Stimulated activated CD8-positive, alpha-beta memory T cell treated with anti-CD3 and anti-CD28 coated beads, Interleukin-15, amount 100 ng/mL, for 24 hours (primary cell): Measurements from ENCODE around the gene SAYSD1.

ENCODE experiments used
- DNase-seq: peaks from one replicate; pipeline ENCODE4 v3.0.0-alpha.2; 2020; ENCODE audit warnings: low read depth

SAYSD1 gene

DNA sequence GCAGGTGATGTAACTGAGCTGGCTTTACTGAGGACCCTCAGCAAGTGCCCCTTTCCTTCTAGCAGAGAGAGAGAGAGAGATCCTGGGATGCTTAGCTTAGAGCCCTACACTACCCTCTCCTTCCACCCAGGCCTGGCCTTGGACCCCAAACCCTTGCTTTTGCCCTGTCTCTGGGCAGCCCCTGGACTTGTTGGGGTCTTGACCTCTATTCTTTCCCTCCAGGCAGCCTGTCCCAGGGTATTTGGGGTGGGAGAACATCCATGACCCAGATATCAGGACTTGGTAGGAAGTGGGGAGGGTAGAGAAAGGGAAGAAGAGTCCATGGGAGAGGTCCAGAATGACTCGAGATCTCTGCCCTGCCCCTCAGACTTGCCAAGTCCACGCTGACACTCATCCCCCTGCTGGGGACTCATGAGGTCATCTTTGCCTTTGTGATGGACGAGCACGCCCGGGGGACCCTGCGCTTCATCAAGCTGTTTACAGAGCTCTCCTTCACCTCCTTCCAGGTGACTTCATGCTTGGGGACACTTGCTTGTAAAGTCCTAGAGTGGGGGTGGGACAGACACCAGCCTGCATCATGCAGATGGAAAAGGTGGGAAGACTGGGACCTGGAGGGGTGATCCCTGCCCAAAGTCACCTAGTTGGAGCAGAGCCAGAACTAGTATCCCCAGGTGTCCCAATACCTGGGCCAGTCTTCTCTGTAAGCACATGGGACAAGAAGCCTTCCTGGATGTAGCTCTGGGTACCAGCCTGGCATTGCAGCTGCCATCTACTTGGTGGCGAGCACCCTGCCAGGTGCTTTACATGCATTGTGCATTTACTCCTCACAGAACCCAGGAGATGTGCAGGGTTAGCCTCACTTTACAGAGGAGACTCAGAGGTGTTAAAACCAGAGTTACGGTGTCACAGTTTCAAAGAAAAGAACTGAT lies 35.5 kb downstream of the SAYSD1 start:
- no peak for DNase-seq

DNA sequence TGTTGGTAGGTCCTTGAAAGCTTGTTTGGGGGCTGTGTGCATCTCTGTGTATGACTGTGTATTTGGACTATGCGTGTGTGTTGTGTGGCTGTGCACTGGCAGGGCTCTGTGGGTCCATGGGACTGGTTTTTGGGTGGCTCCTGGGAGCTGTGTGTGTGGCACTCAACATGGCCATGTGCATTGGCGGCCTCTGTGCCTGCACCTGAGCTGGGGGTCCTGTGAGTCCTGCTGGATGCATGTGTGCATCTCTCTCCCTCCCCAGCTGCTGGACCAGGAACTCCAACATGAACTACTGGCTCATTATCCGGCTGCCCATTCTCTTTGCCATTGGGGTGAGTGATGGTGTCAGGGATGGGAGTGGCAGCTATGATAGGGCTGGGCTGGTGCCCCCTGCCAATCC lies 36.3 kb downstream of the SAYSD1 start:
- no peak for DNase-seq

DNA sequence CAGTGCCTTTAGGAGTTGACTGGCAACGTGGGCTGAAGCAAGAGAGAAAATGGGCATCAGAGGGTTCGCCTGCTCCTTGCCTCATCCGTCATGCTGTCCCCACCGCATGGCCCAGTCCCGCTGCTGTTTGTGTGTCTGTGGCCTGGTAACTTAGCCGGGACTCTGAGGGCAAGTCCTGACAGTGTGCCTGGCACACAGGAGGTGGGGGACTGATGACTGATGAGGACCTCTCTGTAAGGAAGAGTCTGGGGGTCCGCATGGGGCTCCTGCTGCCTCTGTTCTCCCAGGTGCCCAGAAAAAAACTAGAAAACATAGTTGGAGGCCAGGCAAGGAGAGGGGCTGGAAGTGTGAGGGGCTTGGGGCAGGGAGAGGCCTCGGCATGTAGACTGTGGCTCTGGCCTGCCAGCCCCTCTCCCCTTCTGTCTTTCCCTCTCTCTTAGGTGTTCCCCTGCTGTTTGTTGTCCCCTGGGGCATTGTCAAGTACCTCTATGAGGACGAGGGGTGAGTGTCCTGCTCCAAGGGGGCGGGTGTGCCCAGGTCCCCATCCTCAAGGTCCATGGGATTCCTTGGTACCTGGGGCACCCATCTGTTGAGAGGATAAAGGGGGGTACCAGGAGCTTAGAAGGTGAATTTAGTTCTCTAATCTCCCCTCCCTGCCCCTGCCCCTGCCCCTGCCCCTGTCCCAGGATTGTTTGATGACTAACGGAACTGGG lies 36.9 kb downstream of the SAYSD1 start:
- no peak for DNase-seq

DNA sequence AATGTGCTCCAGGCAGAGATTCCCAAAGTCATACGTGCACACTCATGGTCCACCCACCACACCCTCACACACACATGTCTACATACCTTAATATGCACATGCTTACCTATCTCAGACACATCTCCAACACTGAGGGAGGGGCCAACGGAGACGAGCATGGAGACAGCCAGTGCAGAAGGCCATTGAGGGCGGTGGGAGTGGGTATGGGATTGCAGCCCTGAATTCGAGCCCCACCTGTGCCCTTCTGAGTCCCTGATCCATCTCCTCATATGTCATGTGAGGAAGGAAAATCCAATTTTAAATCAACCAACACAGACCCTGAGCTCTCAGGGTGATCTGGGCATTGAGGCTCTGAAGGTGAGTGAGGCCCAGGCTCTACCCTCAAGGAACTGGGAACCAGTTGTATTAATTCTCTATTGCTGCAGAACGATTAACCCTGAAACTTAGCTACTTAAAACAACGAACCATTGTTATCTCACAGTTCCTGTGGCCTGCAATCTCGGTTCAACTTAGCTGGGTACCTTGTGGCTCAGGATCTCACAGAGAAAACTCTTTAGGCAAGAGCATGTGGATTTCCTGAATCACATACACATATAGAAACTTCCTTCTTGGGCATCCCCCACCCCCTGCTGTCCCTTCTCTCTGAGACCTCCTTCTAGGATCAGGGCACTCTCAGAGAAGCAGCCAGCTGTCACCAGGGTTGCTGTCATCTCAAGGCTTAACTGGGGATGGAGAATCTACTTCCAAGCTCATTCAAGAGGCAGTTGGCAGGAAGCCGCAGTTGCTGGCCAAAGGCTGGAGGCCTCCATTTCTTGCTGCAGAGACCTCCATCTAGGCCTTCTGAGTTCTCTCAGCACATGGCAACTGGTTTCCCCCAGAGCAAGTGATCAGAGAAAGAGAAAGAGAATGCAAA lies 38.1 kb downstream of the SAYSD1 start:
- no peak for DNase-seq

DNA sequence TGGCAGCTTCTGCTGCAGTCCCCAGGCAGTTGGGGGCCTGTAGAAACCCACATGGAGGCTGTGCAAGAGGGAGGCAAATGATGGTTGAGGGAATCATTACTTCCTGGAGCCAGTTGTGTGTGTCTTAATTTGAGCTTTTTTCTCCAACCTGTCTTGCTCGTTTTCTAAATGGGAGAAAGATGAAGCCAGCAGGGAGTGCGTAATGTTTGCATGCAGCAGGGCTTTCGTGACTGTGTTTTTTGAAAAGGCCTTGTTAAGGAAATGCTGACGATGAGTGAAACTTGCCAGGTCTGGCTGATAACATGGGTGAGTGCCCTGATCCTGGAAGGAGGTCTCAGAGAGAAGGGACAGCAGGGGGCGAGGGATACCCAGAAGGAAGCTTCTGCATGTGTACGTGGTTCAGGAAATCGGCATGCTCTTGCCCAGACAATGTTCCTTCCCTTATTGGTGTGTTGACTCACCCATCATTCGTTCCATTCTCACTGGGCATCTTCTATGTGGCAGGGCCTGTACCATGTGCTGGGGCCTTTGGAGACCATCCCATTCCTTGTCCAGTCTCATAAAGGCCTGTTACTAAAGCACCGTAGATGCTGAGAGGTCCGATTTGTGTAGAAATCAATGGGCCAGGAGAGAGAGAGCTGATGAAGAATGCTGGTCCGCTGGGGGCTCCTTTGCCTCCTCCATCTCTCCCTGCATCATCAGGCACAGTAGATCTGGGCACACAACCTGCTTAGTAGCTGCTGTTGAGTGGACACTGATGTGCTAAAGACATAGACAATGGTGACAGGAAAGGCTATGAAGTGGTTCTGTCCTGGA lies 39.0 kb downstream of the SAYSD1 start:
- DNase-seq = no peak

DNA sequence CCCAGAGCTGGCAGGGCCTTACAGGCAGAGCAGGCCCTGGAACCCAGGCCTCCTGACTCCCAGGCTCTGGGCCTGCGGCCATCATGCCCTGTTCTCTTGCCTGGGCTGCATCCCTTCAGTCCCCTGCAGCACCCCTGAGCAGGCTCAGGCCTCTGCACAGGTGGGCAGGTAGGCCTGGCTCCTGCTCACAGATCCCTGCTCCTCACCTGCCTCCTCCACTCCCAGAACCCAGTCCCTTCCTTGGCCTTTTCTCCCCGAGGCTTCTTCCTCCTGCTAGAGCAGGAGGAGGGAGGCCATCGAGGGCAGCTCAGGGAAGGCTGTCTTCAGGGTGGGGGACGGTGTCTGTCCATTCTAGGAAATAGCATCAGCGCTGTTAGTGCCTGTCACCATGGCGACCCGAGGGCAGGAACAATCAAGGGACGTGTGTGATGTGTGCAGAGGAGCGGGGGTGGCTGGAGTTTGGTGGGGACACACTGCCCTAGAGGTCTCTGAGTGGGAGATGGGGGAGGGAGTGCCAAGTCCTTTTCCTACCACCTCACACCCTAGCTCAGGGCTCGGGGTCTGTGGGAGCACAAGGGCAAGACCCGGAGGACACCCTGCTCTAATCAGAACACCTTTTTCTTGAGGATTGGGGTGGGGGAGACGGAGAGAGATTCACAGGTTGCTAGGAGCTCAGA lies 39.8 kb downstream of the SAYSD1 start:
- no peak for DNase-seq

DNA sequence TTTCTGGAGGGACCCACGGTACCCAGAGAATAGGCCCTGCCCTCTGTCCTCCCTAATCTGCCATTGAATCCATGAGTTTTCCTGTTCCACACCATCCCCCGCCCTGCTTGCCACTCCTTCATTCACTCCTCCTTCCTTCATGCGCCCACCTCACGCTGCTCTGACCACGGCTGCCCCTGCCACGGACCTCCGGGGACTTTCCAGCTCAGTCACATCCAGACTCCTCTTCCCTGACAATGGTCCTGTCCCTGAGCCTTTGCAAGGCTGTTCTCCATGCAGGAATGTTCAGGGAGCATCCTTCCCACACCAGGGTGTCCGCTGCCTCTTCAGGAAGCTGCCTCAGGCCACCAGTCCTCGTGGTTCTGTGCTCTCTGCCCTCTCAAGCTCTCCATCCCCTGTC lies 40.5 kb downstream of the SAYSD1 start:
- DNase-seq = no peak

DNA sequence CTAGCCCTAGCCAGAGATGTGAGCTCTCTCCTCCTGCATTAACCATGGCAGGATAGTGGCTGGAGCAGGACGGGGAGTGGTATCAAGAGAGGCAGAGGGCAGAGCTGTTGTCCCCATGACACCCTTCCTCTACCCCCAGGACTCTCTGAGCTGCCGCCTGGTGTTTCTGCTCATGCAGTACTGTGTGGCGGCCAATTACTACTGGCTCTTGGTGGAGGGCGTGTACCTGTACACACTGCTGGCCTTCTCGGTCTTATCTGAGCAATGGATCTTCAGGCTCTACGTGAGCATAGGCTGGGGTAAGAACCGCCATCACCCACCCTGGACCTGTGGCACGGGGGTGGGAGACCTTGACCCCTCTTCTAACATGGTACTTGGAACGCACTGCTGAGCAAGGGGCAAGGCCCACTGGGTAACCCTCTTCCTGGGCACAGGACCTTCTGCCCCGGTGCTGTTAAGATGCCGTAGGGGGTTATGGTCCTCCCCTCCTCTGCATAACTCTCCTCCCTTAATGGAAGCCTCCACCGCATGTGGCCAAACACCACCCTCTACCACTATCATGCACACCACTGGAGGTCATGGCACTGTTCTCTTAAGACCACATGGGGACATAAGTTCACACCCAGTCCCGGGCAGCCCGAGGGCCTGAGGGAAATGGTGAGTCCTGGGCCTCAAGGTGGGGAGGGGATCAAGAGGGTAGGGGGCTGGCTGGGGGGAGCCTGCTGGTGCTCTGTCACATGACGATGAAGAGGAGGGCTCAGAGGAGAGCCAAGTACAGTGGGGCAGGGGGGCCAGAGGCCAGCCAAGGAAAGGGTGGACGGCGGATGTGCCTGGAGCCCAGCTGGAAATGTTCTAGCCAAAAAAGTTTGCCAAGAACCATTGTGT lies 41.3 kb downstream of the SAYSD1 start:
- DNase-seq = no peak

DNA sequence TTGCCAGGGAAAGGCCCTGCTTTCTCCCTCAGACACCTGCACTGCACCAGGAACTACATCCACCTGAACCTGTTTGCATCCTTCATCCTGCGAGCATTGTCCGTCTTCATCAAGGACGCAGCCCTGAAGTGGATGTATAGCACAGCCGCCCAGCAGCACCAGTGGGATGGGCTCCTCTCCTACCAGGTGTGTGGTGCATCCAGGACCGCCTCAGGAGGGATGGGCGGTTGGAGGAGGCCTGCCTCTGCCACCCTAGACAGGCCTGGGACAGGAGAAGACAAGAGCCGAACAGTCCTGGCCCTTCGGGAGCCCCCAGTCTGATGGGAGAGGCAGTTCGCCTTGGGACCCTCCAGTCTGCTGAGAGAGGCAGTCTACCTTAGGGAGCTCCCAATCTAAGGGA lies 42.2 kb downstream of the SAYSD1 start:
- no peak for DNase-seq

DNA sequence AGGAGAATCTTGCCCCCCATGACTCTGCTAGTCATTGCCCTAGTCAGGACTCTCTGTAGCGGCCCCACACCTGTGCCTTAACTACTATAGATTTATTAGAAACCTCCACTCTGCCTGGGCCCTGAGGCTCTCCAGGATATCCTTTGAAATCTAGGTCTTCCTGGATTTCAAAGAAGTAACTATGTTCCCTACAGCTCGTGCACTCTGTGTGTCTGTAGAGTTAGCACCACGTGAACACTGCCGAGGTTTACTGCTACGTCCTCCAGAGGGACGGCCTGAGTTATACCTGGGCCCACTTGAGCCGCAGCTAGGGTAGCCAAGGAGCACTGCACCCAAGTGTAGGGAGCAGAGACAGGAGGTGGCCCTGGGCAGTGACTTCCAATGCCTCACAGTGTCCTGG lies 46.6 kb downstream of the SAYSD1 start:
- DNase-seq = no peak

DNA sequence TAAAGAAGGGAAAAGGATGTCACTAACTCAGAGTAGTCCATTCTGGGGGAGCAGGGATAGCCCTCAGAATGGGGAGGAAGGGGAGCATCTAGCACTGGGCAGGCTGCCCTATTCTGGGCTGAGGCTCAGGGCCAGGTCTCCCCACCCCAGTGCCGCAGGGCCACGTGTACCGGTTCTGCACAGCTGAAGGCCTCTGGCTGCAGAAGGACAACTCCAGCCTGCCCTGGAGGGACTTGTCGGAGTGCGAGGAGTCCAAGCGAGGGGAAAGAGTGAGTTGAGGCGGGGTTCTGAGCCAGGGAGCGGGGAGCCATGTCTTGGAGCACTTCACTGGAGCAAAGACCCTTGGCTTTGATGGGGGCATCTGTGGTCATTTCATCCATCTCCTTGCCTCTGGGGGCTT lies 49.4 kb downstream of the SAYSD1 start:
- DNase-seq = no peak

DNA sequence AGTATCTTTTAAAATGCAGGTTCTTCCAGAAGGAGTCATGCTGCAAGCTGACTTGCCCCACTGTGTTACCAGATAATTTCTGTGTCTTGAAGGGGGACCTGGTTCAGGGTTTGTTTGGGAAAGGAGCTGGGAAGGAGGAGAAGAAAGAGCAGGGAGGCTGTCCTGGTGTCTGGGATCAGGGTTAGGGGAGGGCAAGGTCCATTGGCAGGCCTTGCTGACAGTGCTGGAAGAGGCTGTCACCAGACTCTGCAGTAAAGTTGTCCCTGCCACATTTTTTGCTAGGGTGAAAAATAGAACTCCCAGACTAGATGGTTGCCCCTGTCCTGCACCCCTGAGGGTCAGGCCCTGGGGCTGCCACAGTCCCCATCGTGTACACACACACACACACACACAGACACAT lies 51.5 kb downstream of the SAYSD1 start:
- DNase-seq = no peak

DNA sequence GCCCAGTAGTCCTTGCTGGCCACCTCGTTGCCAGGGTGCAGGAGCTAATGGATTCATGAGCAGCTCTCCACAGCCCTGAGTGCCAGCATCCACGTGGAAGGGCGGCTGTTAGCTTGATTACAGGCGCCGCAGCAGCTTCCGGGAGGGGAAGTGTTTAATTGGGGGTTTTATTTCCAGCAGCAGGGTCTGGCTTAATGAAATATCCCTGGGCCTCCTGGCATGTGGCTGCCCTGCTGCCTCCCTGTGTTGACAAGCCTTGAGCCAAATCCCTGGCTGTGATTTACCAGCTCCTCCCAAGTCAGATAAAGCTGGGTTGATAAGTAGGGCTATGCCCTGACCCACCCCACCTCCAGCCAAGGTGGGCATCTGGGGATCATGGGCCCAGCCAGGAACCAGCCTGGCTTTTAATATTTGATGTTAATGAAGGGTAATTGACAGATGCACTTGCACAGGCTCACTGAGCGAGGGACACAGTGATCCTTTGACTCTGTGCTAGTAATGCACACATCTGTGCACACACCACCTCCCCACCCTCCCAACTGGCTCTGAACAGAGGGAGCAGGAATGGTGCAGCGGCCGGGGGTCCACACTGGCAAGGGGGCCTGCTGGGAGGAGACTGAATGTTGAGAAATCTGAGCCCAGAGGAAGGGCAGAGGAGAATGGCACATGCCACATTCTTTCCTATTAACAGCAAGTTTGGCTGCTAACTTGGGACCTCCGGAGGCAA lies 52.8 kb downstream of the SAYSD1 start:
- no peak for DNase-seq

DNA sequence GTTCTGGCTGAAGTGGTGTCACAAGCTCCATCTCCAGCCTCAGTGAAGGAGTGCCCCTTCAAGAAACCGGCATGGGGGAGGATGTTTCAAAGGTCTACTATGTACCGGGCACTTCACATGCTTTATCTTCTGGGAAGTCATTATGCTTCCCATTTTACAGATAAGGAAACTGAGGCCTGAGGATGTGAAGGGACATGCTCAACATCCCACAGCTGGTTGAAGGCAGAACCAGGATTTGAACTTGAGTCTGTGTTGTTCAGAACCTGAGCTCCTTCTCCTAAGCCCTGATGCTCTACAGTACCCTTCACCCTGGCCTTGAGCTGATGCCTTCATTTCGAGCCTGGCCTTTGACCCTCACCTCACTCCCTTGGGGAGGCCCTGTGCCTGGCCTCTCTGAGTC lies 53.4 kb downstream of the SAYSD1 start:
- DNase-seq = no peak

DNA sequence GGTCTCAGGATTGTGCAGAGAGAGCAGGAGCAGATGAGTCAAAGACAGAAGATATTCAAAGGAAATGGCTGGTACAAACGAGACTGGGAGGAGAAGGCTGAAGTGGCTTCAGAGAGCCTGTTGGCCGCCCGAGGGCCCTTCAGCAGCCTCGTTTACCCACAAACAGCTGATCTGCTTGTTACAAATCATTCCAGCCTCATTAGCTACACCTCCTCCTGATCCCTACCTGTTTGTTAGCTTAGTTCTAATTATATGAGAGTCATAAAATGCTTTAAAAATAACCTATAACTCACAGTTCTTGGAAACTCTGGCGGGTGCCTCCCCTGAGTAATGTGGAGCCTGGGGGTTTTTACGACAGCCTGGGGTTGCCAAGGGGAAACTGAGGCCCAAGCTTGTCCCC lies 53.8 kb downstream of the SAYSD1 start:
- DNase-seq = no peak

DNA sequence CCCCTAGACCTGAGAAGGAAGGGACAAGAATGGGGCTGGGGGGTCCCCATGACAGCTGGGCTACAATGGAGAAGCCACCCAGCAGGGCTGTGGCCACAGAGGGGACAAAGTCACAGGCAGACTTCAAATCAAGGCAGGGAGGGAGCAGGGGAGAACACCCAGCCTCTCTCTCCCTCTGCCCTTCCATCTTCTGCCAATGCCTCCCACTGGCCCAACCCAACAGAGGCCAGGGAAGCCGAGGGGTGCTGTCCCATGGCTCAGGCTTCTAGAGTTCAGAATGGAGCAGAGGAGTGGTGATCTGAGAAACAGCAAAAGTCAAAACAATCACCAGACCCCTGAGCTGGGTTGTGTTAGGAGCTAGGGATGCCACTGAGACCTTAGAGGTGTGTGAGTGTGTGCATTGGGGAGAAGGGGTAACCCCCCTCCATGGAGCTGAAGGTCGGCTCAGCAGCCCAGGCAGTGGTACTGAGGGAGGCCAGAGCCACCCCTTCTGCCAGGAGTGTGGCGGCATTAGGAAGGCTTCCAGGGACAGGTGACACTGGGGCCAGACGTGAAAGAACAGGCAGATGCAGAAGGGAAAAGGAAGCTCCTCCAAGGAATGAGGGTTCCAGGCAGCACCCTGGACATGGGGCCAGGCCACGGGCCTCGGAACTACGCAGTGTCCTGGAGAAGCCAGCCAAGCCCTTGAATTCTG lies 54.4 kb downstream of the SAYSD1 start:
- no peak for DNase-seq

DNA sequence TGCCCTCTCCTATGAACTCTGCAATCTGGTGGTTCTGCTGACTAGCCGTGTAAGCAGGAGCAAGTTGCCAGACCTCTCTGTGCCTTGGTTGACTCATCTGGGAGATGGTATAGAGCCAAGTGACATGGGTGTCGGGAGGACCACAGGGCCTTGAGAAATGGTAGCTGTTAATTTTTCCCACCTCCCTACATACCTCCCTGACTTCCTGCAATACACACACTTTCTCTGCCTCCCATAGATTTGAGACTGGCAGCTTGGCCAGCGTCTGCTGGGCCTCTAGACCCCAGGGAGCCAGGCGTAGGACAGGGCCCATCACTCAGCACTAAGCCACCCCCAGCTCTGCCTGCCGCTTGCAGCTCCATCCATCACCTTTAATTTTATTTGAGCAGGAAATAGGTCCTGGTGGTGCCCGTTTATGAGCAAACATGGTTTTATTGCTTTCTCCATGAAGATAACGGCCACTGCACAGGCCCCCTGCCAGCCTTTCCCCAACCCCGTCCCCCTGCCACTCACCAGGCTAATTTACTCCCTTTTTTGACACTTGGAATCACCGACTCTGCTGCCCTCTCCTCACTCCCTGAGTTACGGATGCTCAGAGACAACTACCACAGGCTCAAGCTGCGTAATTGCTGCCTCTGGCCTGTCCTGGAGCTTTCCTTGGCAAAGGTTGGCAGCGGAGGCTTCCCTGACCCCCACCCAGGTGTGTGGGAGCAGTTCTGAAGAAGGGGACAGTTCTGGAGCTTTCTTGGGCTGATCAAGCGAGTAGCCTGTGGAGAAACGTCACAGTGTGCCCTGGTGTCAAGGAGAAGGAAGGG lies 55.3 kb downstream of the SAYSD1 start:
- DNase-seq = no peak
